GM12865 (cell line): ENCODE data around the gene PHF14.

ENCODE experiments used
- DNase-seq: peaks from one replicate; pipeline ENCODE4 v3.0.0; 2010; ENCODE audit warnings: low read depth
- H3K4me3 ChIP-seq: 2 replicates; pipeline ENCODE4 v1.5.1; 2011; ENCODE audit warnings: mild to moderate bottlenecking, low read depth, low read length, control low read depth
- CTCF ChIP-seq: IDR thresholded peaks from 2 replicates; pipeline ENCODE4 v1.5.1; 2011; ENCODE audit warnings: low read length, control low read depth, low read depth, inconsistent platforms; ENCODE audit not compliant: insufficient read depth; ENCODE audit errors: missing control alignments

PHF14 gene

GRCh38 chr7:11161499-11161898, 187.8 kb downstream of the PHF14 start:
- H3K4me3 ChIP-seq: no peak overlapping the region
- TF ChIP-seq CTCF: no peak
- DNase-seq: no peak

- H3K4me3 ChIP-seq: no peak overlapping the region
- TF ChIP-seq CTCF: no peak
- DNase-seq: no peak
Measured at GRCh38 chr7:11163220-11163619, 189.5 kb downstream of the PHF14 start.

GRCh38 chr7:11166051-11166450, 192.4 kb downstream of the PHF14 start:
- TF ChIP-seq CTCF: no peak
- H3K4me3 ChIP-seq: no peak overlapping the region
- DNase-seq: no peak

GRCh38 chr7:11168650-11169170, 195.0 kb downstream of the PHF14 start:
- no peak for TF ChIP-seq CTCF
- no peak for DNase-seq

GRCh38 chr7:11170175-11170574, 196.5 kb downstream of the PHF14 start:
- H3K4me3 ChIP-seq: no peak overlapping the region
- no peak for TF ChIP-seq CTCF
- DNase-seq: no peak

More at GRCh38 chr7:11168650-11169170, 195.0 kb downstream of the PHF14 start:
- H3K4me3 ChIP-seq: no peak overlapping the region

GRCh38 chr7:11170863-11171568, 197.3 kb downstream of the PHF14 start:
- no peak for TF ChIP-seq CTCF
- no peak overlapping the region for H3K4me3 ChIP-seq
- no peak for DNase-seq
